H1 (cell line): ENCODE results near the gene PRKD1. TPM values are rescaled to one million over a fixed set of nuclear protein-coding genes. Genes with fewer than 3 reads are reported as not detected.

Experiments
- CTCF ChIA-PET: fragments of 300-600 bp; sonication (Branson Sonifier 250); formaldehyde crosslinking; loops from one replicate; lab custom pipeline; 2021; ENCODE audit not compliant: partially characterized antibody; lab: Charles Lee
- POLR2A ChIA-PET: fragments of 300-600 bp; sonication (Branson Sonifier 250); formaldehyde crosslinking; loops from one replicate; lab custom pipeline; 2021; ENCODE audit warnings: inconsistent platforms; ENCODE audit not compliant: partially characterized antibody; lab: Charles Lee
- DNase-seq, 2 experiments: peaks; one replicate each; pipeline versions ENCODE4 v3.0.0 to v3.0.0-alpha.2; 2010 to 2022; ENCODE audit warnings: low spot score in 2 of 2, low read depth in 1 of 2, mixed read lengths in 1 of 2
- FAIRE-seq: peaks from 2 replicates; lab custom pipeline; 2011; peaks lifted over from hg19 to GRCh38; lab: Jason Lieb, UNC
- H2AFZ ChIP-seq: 2 replicates; pipeline ENCODE4 v1.8.1; 2012; ENCODE audit warnings: low read length, inconsistent platforms
- H2AK5ac ChIP-seq: 2 replicates; pipeline ENCODE4 v1.6.1; 2013; ENCODE audit warnings: low read depth, low read length
- H2BK120ac ChIP-seq: replicated peaks from 2 replicates; pipeline ENCODE3; 2013; ENCODE audit warnings: low read depth, low read length, inconsistent platforms
- H2BK12ac ChIP-seq: 2 replicates; pipeline ENCODE4 v1.6.1; 2013; ENCODE audit warnings: low read depth, low read length
- H2BK15ac ChIP-seq: 2 replicates; pipeline ENCODE4 v1.6.1; 2013; ENCODE audit warnings: low read length
- H2BK20ac ChIP-seq: 2 replicates; pipeline ENCODE4 v1.6.1; 2013; ENCODE audit warnings: low read length
- H2BK5ac ChIP-seq: 2 replicates; pipeline ENCODE4 v1.6.1; 2013; ENCODE audit warnings: low read depth, low read length
- H3K14ac ChIP-seq: 2 replicates; pipeline ENCODE4 v1.6.1; 2013; ENCODE audit warnings: inconsistent platforms; ENCODE audit not compliant: insufficient read length
- H3K18ac ChIP-seq: 2 replicates; pipeline ENCODE4 v1.6.1; 2013; ENCODE audit warnings: low read length; ENCODE audit errors: extremely low read depth
- H3K23ac ChIP-seq: 2 replicates; pipeline ENCODE4 v1.6.1; 2013; ENCODE audit warnings: inconsistent platforms; ENCODE audit not compliant: insufficient read length
- H3K23me2 ChIP-seq: 2 replicates; pipeline ENCODE4 v1.6.1; 2013; ENCODE audit warnings: low read depth, low read length
- H3K27ac ChIP-seq: 2 replicates; pipeline ENCODE4 v1.6.1; 2011; ENCODE audit warnings: low read depth, low read length, inconsistent platforms
- H3K27me3 ChIP-seq, 4 experiments: replicated peaks in 1 of 4; 1 replicate in 1 of 4; 2 replicates in 3 of 4; pipeline versions ENCODE4 v1.6.1 to v1.8.1; 2011 to 2013; ENCODE audit warnings: low read length in 3 of 4, mild to moderate bottlenecking in 3 of 4, inconsistent platforms in 2 of 4, mixed read lengths in 2 of 4, moderate library complexity in 1 of 4; ENCODE audit not compliant: control insufficient read depth in 3 of 4, insufficient read depth in 3 of 4; ENCODE audit errors: extremely low read depth in 1 of 4
- H3K36me3 ChIP-seq, 4 experiments: 2 replicates each; pipeline versions ENCODE4 v1.6.1 to v1.8.1; 2011 to 2013; ENCODE audit warnings: mild to moderate bottlenecking in 4 of 4, low read length in 3 of 4, moderate library complexity in 2 of 4, control low read depth in 1 of 4, inconsistent platforms in 1 of 4; ENCODE audit not compliant: insufficient read depth in 4 of 4, control insufficient read depth in 2 of 4
- H3K4ac ChIP-seq: replicated peaks from 2 replicates; pipeline ENCODE3; 2013; ENCODE audit warnings: low read length, low read depth, mixed read lengths, inconsistent platforms; ENCODE audit not compliant: insufficient read length
- H3K4me1 ChIP-seq, 4 experiments: replicated peaks in 1 of 4; 1 replicate in 1 of 4; 2 replicates in 3 of 4; pipeline versions ENCODE4 v1.6.1 to v1.8.1; 2011 to 2013; ENCODE audit warnings: low read length in 3 of 4, inconsistent platforms in 2 of 4, mixed read lengths in 1 of 4; ENCODE audit not compliant: insufficient read depth in 4 of 4, control insufficient read depth in 3 of 4
- H3K4me2 ChIP-seq, 2 experiments: 2 replicates each; pipeline versions ENCODE4 v1.6.1 to v1.8.1; 2011 to 2013; ENCODE audit warnings: low read depth in 2 of 2, low read length in 2 of 2, control low read depth in 1 of 2, inconsistent platforms in 1 of 2, mild to moderate bottlenecking in 1 of 2; ENCODE audit not compliant: insufficient read depth in 1 of 2
- H3K4me3 ChIP-seq, 4 experiments: fragments of 200-600, 300-600 bp in 1 of 4; sonication (generic), shearing (Covaris generic), sonication (Bioruptor Twin) in 1 of 4; 2 replicates each; pipeline versions ENCODE4 v1.5.1 to v1.8.1; 2011 to 2016; ENCODE audit warnings: low read length in 4 of 4, low read depth in 3 of 4, control low read depth in 2 of 4, inconsistent platforms in 2 of 4, mild to moderate bottlenecking in 2 of 4, mixed read lengths in 1 of 4, moderate library complexity in 1 of 4; ENCODE audit not compliant: insufficient read depth in 2 of 4; ENCODE audit errors: extremely low read depth in 1 of 4
- H3K56ac ChIP-seq: replicated peaks from 2 replicates; pipeline ENCODE3; 2013; ENCODE audit warnings: low read depth, mild to moderate bottlenecking, mixed read lengths, low read length, inconsistent platforms; ENCODE audit not compliant: insufficient read length
- H3K79me1 ChIP-seq: 2 replicates; pipeline ENCODE4 v1.6.1; 2013; ENCODE audit warnings: low read depth, low read length, control low read depth
- H3K79me2 ChIP-seq, 2 experiments: 2 replicates each; pipeline versions ENCODE4 v1.6.1 to v1.8.1; 2012 to 2013; ENCODE audit warnings: low read length in 2 of 2, mild to moderate bottlenecking in 2 of 2, inconsistent platforms in 1 of 2; ENCODE audit not compliant: insufficient read depth in 2 of 2, control insufficient read depth in 1 of 2
- H3K9ac ChIP-seq, 4 experiments: replicated peaks in 1 of 4; 1 replicate in 1 of 4; 2 replicates in 3 of 4; pipeline versions ENCODE4 v1.6.1 to v1.8.1; 2011 to 2013; ENCODE audit warnings: low read depth in 3 of 4, low read length in 3 of 4, control low read depth in 2 of 4, mild to moderate bottlenecking in 2 of 4, moderate library complexity in 2 of 4, inconsistent platforms in 1 of 4; ENCODE audit errors: extremely low read depth in 1 of 4
- H3K9me3 ChIP-seq, 2 experiments: 2 replicates each; pipeline versions ENCODE4 v1.6.1 to v1.8.1; 2012 to 2013; ENCODE audit warnings: mild to moderate bottlenecking in 2 of 2, moderate library complexity in 2 of 2, control low read depth in 1 of 2, inconsistent platforms in 1 of 2, low read depth in 1 of 2, low read length in 1 of 2, mixed read lengths in 1 of 2; ENCODE audit not compliant: insufficient read depth in 2 of 2
- H4K20me1 ChIP-seq, 2 experiments: replicated peaks in 1 of 2; 2 replicates each; pipeline versions ENCODE3 to v1.8.1; 2011 to 2013; ENCODE audit warnings: inconsistent platforms in 2 of 2, low read length in 2 of 2, mild to moderate bottlenecking in 1 of 2; ENCODE audit not compliant: insufficient read depth in 2 of 2, control insufficient read depth in 1 of 2
- H4K5ac ChIP-seq: 2 replicates; pipeline ENCODE4 v1.6.1; 2013; ENCODE audit warnings: low read length, low read depth, mixed read lengths, inconsistent platforms; ENCODE audit not compliant: insufficient read length
- H4K8ac ChIP-seq: 2 replicates; pipeline ENCODE4 v1.8.0; 2013; ENCODE audit warnings: mild to moderate bottlenecking, moderate library complexity, low read length, inconsistent platforms; ENCODE audit not compliant: insufficient read depth; ENCODE audit errors: extremely low read depth
- H4K91ac ChIP-seq: replicated peaks from 2 replicates; pipeline ENCODE3; 2013; ENCODE audit warnings: low read length, mixed read lengths, inconsistent platforms; ENCODE audit not compliant: insufficient read length
- HDAC2 ChIP-seq, 2 experiments: fragments of 300-600 bp in 1 of 2; sonication (generic) in 1 of 2; IDR thresholded peaks; 2 replicates each; pipeline ENCODE4 v1.6.1; 2011 to 2012; ENCODE audit warnings: low read depth in 2 of 2, low read length in 2 of 2, mild to moderate bottlenecking in 2 of 2, moderate library complexity in 2 of 2, borderline replicate concordance in 1 of 2, inconsistent platforms in 1 of 2
- HDAC6 ChIP-seq: IDR thresholded peaks from one replicate; pipeline ENCODE4 v1.7.1; 2012; ENCODE audit warnings: low read depth, mild to moderate bottlenecking, inconsistent platforms, low read length, moderate library complexity
- RXRA ChIP-seq: IDR thresholded peaks from 2 replicates; pipeline ENCODE4 v1.6.1; 2011; ENCODE audit warnings: low read depth, mild to moderate bottlenecking, low read length, moderate library complexity; ENCODE audit not compliant: insufficient read depth
- SIRT6 ChIP-seq: IDR thresholded peaks from one replicate; pipeline ENCODE4 v1.7.1; 2012; ENCODE audit warnings: low read length, inconsistent platforms
- ZNF274 ChIP-seq: IDR thresholded peaks from 2 replicates; pipeline ENCODE4 v1.7.0; 2012; ENCODE audit warnings: low read length, borderline replicate concordance; ENCODE audit errors: extremely low read depth
- WGBS, 2 experiments: shearing (Covaris generic) in 1 of 2; methylation state at CpG; one replicate each; pipeline versions ENCODE4 v1.1.6 to v1.1.7; 2013 to 2015; ENCODE audit warnings: low lambda C conversion rate in 2 of 2, mixed read lengths in 2 of 2, inconsistent platforms in 1 of 2, low coverage in 1 of 2, missing lambda C conversion rate in 1 of 2; ENCODE audit not compliant: insufficient replicate concordance in 2 of 2, insufficient coverage in 1 of 2, insufficient read length in 1 of 2; ENCODE audit errors: extremely low coverage in 1 of 2, missing lambda C conversion rate in 1 of 2; 5-methylcytosine and 5-hydroxymethylcytosine counted together
- polyA plus RNA-seq, 7 experiments: library from polyadenylated mRNA; depleted of rRNA in 3 of 7; stranded (reverse) in 5 of 7; unstranded in 2 of 7; fragments of >200 nt in 5 of 7; fragments of 200-250 nt in 2 of 7; gene quantifications; 1 replicate in 5 of 7; 2 replicates in 1 of 7; 4 replicates in 1 of 7; pipeline versions ENCODE4 v1.2.1 to v1.2.3, GENCODE V29; 2011 to 2013; ENCODE audit warnings: missing spikeins in 2 of 7, mixed read lengths in 2 of 7
- total RNA-seq: library from RNA; stranded (reverse); fragmentation: NEBNext Ultra II Directional; extraction: Animal tissue kit (Norgen Biotek cat#: 25700); gene quantifications from 2 replicates; pipeline ENCODE4 v1.2.1, GENCODE V29; 2021

PRKD1 gene
- total and polyA plus RNA-seq, 2 of the 8 experiments (the other 6 are each of a cell fraction or from before 2014, with no cell fraction given): 3.6 to 6.8 TPM

GRCh38 chr14:29630566-29631160 lies 297.0 kb downstream of the PRKD1 start:
- Histone ChIP-seq H2AFZ (no peak overlapping the region), H4K8ac (no peak overlapping the region), H3K36me3 (no peaks in the 10 kb centered on the region), H3K4ac (no peak overlapping the region), H2BK120ac (no peak overlapping the region), H3K27ac (no peak overlapping the region), H3K79me1 (no peaks in the 10 kb centered on the region), H3K4me1 (no peaks in the 10 kb centered on the region), H4K91ac (peak overlapping the region; percentile 17), H2BK20ac (no peak overlapping the region), H3K9me3 (no peaks in the 10 kb centered on the region), H3K79me2 (no peaks in the 10 kb centered on the region), H2BK15ac (no peak overlapping the region), H3K9ac (no peak overlapping the region), H3K18ac (no peak overlapping the region), H3K56ac (no peak overlapping the region), H2BK12ac (no peak overlapping the region), H3K4me2 (no peak overlapping the region), H3K23ac (no peak overlapping the region), H4K20me1 (no peaks in the 10 kb centered on the region), H3K27me3 (no peaks in the 10 kb centered on the region), H2AK5ac (no peak overlapping the region), H4K5ac (no peak overlapping the region), H3K23me2 (no peaks in the 10 kb centered on the region), H2BK5ac (no peak overlapping the region), H3K14ac (no peak overlapping the region), H3K4me3 (no peak overlapping the region)
- POLR2A ChIA-PET: no interaction called here
- WGBS, 2 experiments: 91% methylated on average over 5 of the region's 5 CpGs; no CpG with 5 or more reads in 1 of the 2 experiments
- FAIRE-seq (no peak), DNase-seq (no peak)
- CTCF ChIA-PET: interaction anchor here (0.6 to 1.0 kb wide), 2 partner anchors 34 to 376 kb away, joined by 3 read pairs; no protein-coding TSS in a partner anchor
- no peak for TF ChIP-seq HDAC2 (IDR thresholded peaks at IDR 0.05; ENCODE audit: borderline replicate concordance in 1 of 2, low read depth in 2 of 2, low read length in 2 of 2)
- TF ChIP-seq ZNF274: no peak
- TF ChIP-seq HDAC6: no peak
- TF ChIP-seq SIRT6: no peak
- TF ChIP-seq RXRA: no peak
